Transverse colon (tissue), 3 donors: Measurements from ENCODE around the gene BTRC.

Experiments used
- POLR2A ChIP-seq: fragments of 450-650 bp; IDR thresholded peaks from one replicate; pipeline ENCODE4 v1.6.1; 2016; ENCODE audit warnings: antibody characterized with exemption, mild to moderate bottlenecking, moderate library complexity
- TF ChIP-seq, protein P1 (sequence below), 5 experiments: fragments of 200-600 bp in 3 of 5; fragments of 450-650 bp in 2 of 5; sonication (generic) in 3 of 5; IDR thresholded peaks; 1 replicate in 2 of 5; 2 replicates in 3 of 5; pipeline ENCODE4 v1.5.1; 2016 to 2017; ENCODE audit warnings: antibody characterized with exemption in 5 of 5, inconsistent platforms in 3 of 5, mild to moderate bottlenecking in 2 of 5, moderate library complexity in 1 of 5

GRCh38 chr10:101493782-101494281 is 139.9 kb downstream of the BTRC start:
- TF ChIP-seq POLR2A: no peak
- TF ChIP-seq, protein P1, sequence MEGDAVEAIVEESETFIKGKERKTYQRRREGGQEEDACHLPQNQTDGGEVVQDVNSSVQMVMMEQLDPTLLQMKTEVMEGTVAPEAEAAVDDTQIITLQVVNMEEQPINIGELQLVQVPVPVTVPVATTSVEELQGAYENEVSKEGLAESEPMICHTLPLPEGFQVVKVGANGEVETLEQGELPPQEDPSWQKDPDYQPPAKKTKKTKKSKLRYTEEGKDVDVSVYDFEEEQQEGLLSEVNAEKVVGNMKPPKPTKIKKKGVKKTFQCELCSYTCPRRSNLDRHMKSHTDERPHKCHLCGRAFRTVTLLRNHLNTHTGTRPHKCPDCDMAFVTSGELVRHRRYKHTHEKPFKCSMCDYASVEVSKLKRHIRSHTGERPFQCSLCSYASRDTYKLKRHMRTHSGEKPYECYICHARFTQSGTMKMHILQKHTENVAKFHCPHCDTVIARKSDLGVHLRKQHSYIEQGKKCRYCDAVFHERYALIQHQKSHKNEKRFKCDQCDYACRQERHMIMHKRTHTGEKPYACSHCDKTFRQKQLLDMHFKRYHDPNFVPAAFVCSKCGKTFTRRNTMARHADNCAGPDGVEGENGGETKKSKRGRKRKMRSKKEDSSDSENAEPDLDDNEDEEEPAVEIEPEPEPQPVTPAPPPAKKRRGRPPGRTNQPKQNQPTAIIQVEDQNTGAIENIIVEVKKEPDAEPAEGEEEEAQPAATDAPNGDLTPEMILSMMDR (IDR thresholded peaks at IDR 0.05): no peak
